A673 (cell line): Measurements from ENCODE around the gene FOSL1. TPM values are rescaled to one million over a fixed set of nuclear protein-coding genes. Genes with fewer than 3 reads are reported as not detected.
A peak's percentile ranks its signal among the peaks of the same experiment; 100 is the strongest.

Experiments used
- BruUV-seq: library from RNA; stranded (reverse); fragments of 400-500 nt; replicated peaks from 2 replicates; lab custom pipeline; 2021; lab: Mats Ljungman, UMichigan
- CTCF ChIA-PET: fragments of 300-600 bp; sonication (Branson Sonifier 250); formaldehyde crosslinking; loops from one replicate; lab custom pipeline; 2022; ENCODE audit warnings: antibody characterized with exemption; lab: Charles Lee
- POLR2A ChIA-PET: fragments of 300-600 bp; sonication (Branson Sonifier 250); formaldehyde crosslinking; loops from one replicate; lab custom pipeline; 2022; ENCODE audit warnings: antibody characterized with exemption; ENCODE audit not compliant: low non-redundant PET; lab: Charles Lee
- DNase-seq: peaks from one replicate; pipeline ENCODE4 v3.0.0-alpha.2; 2015; ENCODE audit warnings: low spot score
- H3K27ac ChIP-seq: fragments of 200-600 bp; sonication (generic); 2 replicates; pipeline ENCODE4 v1.5.1; 2016; ENCODE audit warnings: mixed run types, low read depth, mild to moderate bottlenecking, mixed read lengths, antibody characterized with exemption, low read length; ENCODE audit not compliant: poor library complexity, severe bottlenecking
- H3K27me3 ChIP-seq: fragments of 200-600 bp; sonication (generic); replicated peaks from 2 replicates; pipeline ENCODE4 v1.6.1; 2017; ENCODE audit warnings: mixed run types, low read depth, mild to moderate bottlenecking, mixed read lengths, antibody characterized with exemption, low read length; ENCODE audit not compliant: insufficient read depth, poor library complexity
- H3K36me3 ChIP-seq: fragments of 200-600 bp; sonication (generic); 2 replicates; pipeline ENCODE4 v1.6.1; 2016; ENCODE audit warnings: mixed run types, mild to moderate bottlenecking, mixed read lengths, antibody characterized with exemption, low read length; ENCODE audit not compliant: insufficient read depth, poor library complexity, severe bottlenecking
- H3K4me1 ChIP-seq: fragments of 200-600 bp; sonication (generic); 2 replicates; pipeline ENCODE4 v1.6.1; 2017; ENCODE audit warnings: mixed run types, mild to moderate bottlenecking, mixed read lengths, antibody characterized with exemption, low read length; ENCODE audit not compliant: insufficient read depth, poor library complexity, severe bottlenecking
- H3K4me3 ChIP-seq: fragments of 200-600 bp; sonication (generic); 2 replicates; pipeline ENCODE4 v1.5.1; 2016; ENCODE audit warnings: low read depth, mixed run types, mild to moderate bottlenecking, mixed read lengths, low read length; ENCODE audit not compliant: poor library complexity, severe bottlenecking
- H3K9me3 ChIP-seq: fragments of 200-600 bp; sonication (generic); 2 replicates; pipeline ENCODE4 v1.6.1; 2016; ENCODE audit warnings: mixed run types, low read depth, mild to moderate bottlenecking, mixed read lengths, antibody characterized with exemption, low read length; ENCODE audit not compliant: poor library complexity, severe bottlenecking
- EZH2 ChIP-seq: fragments of 200-600 bp; sonication (generic); IDR thresholded peaks from 2 replicates; pipeline ENCODE4 v1.6.1; 2017; ENCODE audit warnings: borderline replicate concordance, low read depth, mild to moderate bottlenecking, mixed read lengths, antibody characterized with exemption, low read length; ENCODE audit not compliant: poor library complexity, severe bottlenecking
- intact Hi-C: fragments of 100-400 bp; cut with micrococcal nuclease; formaldehyde crosslinking; loops from one replicate; pipeline ENCODE4 v1.10.0; 2022; ENCODE audit not compliant: unreplicated experiment
- total RNA-seq: library from RNA; stranded (reverse); gene quantifications from 2 replicates; pipeline ENCODE4 v1.2.3, GENCODE V29; 2021
- TF ChIP-seq, protein P1 (sequence below): fragments of 300-800, 200-600 bp; sonication (generic); conservative IDR thresholded peaks from 2 replicates; pipeline ENCODE4 v1.5.1; 2017; ENCODE audit warnings: low read depth, mild to moderate bottlenecking, antibody characterized with exemption, low read length, moderate library complexity, mixed read lengths

The FOSL1 gene
- total RNA-seq, 1 experiment from 2014 or later, result 29.0 TPM

DNA sequence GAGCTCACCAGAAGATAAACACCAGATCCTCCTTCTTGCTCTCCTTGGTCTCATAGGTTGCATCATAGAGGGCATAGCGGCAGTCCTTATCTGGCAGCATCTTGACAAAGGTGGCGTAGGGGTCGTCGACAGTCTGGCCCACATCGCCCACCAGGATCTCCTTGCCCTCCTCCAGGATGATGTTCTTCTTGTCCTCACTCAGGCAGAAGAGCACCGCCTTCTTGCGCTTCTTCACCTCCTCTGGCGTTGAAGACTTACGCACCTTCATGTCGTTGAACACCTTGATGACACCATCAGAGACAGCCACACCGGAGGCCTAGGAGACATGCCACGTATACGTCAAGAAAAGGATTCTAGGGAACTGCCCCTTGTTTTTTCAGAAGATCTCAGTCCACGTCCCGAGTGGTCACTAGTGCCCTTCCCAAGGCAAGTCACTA, 44.2 kb downstream of the FOSL1 start:
- peak; percentile 4 for DNase-seq
- ChIA-PET CTCF (no interaction called here), POLR2A (no interaction called here)
- intact Hi-C loops, result loop anchor here (5.0 kb wide), 1 partner anchor 1079 kb away; the partner anchor contains the start of gene SF1
- Histone ChIP-seq H3K4me3 (peak overlapping the region; percentile 95), H3K36me3 (peaks cover 57% of the 10 kb centered on the region), H3K27me3 (no peaks in the 10 kb centered on the region), H3K9me3 (no peaks in the 10 kb centered on the region), H3K4me1 (peaks cover 13% of the 10 kb centered on the region), H3K27ac (no peak overlapping the region)
- no TSS peak for BruUV-seq
- TF ChIP-seq, protein P1, sequence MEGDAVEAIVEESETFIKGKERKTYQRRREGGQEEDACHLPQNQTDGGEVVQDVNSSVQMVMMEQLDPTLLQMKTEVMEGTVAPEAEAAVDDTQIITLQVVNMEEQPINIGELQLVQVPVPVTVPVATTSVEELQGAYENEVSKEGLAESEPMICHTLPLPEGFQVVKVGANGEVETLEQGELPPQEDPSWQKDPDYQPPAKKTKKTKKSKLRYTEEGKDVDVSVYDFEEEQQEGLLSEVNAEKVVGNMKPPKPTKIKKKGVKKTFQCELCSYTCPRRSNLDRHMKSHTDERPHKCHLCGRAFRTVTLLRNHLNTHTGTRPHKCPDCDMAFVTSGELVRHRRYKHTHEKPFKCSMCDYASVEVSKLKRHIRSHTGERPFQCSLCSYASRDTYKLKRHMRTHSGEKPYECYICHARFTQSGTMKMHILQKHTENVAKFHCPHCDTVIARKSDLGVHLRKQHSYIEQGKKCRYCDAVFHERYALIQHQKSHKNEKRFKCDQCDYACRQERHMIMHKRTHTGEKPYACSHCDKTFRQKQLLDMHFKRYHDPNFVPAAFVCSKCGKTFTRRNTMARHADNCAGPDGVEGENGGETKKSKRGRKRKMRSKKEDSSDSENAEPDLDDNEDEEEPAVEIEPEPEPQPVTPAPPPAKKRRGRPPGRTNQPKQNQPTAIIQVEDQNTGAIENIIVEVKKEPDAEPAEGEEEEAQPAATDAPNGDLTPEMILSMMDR, result no peak
- TF ChIP-seq EZH2, result no peak

DNA sequence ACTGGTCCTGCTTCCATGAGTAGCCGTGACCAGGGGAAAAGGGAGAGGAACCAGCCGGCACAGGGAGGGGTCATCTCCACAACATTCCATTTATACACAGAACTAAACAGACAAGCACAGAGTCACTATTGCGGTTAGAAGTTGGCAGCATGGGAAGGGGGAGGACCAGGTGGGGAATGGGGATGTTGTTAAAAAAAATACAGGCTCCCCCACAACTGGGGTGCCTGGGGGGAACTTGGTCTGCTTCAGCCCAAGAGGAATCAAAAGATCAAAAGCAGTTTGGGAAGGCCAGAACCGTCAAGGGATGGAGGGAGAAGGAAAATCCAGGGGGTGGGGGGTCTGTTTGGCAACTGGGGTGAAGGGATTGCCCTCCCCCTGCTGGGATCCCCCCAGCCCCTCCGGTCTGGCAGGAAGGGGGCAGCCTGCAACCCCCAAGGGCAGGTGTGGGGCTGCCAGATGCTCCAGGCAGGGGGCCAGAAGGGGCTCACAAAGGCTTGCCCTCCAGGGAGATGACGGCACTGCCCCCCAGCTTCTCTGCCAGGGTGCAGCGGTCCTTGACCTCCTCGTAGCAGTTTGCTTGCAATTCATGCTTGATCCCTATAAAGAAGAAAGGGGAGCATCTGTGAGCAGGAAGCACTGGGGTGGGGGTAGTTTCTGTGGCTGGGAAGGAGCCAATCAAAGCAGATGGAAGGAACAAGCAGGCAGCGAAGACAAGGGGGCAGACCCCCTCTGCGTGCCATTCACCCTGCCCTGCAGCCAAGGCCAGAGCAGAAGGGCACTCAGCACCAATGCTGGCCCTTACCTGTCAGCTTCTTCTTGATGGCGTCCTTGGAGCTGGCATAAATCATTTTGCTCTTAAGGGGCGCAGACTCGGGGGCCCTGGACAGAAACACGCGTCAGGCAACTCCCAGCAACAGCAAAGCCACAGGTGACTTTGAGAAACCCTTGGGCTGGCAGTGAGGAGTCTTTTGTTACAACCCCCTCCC, 45.0 kb downstream of the FOSL1 start:
- TF ChIP-seq, protein P1, result no peak
- no peak for TF ChIP-seq EZH2
- Histone ChIP-seq H3K9me3 (no peaks in the 10 kb centered on the region), H3K27me3 (no peaks in the 10 kb centered on the region), H3K36me3 (peaks cover 57% of the 10 kb centered on the region), H3K4me3 (no peak overlapping the region), H3K27ac (no peak overlapping the region), H3K4me1 (peaks cover 13% of the 10 kb centered on the region)
- BruUV-seq, result TSS peak; percentile 70
- CTCF ChIA-PET, result no interaction called here
- DNase-seq, result peak; percentile 4
- intact Hi-C loops, result loop anchor here (5.0 kb wide), 1 partner anchor 1078 kb away; the partner anchor contains the start of gene SF1
- POLR2A ChIA-PET, result no interaction called here

DNA sequence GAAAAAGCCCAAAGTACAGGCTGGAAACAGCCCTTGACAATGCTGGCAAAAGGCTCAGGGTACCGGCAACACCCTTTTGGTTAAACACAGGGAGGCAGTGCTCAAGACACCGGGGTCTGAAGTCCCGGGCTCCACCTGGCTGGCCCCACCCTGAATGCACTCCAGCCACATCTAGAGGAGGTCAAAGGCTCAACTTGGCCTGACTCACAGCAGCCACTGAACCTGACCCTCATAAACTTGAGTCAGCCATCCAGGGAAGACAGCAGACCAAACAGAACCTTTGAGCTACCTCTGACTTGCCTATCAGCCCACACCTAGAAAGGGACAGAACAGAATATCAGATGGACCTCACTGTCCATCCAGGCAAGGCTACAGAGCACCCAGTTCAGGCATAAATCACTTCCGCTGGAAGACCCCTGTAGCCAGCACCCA, 46.0 kb downstream of the FOSL1 start:
- DNase-seq, result no peak
- ChIA-PET POLR2A (no interaction called here), CTCF (no interaction called here)
- Histone ChIP-seq H3K9me3 (no peaks in the 10 kb centered on the region), H3K4me1 (peaks cover 8% of the 10 kb centered on the region), H3K27ac (no peak overlapping the region), H3K27me3 (no peaks in the 10 kb centered on the region), H3K4me3 (no peak overlapping the region), H3K36me3 (peaks cover 57% of the 10 kb centered on the region)
- intact Hi-C loops, result no loop called here
- TF ChIP-seq, protein P1, result no peak
- no peak for TF ChIP-seq EZH2
- BruUV-seq, result no TSS peak
